B cell (primary cell): ENCODE measurements around the gene AASS. TPM values are rescaled to one million over a fixed set of nuclear protein-coding genes. Genes with fewer than 3 reads are reported as not detected.

Source experiments
- ATAC-seq: fragments of 200-7000 bp; cut with Tn5 transposase; one replicate; pipeline ENCODE4 v1.10.0; 2021; ENCODE audit warnings: low read depth, mild to moderate bottlenecking, moderate number of reproducible peaks, moderate library complexity
- CTCF ChIA-PET: fragments of 350-600 bp; sonication (Branson Sonifier 250); formaldehyde crosslinking; loops from one replicate; lab custom pipeline; 2021; ENCODE audit warnings: antibody characterized with exemption, inconsistent platforms; lab: Charles Lee
- POLR2A ChIA-PET: fragments of 350-600 bp; sonication (Branson Sonifier 250); formaldehyde crosslinking; loops from one replicate; lab custom pipeline; 2021; ENCODE audit warnings: antibody characterized with exemption; lab: Charles Lee
- DNase-seq: peaks from one replicate; pipeline ENCODE4 v3.0.0; 2013
- H2AFZ ChIP-seq: 2 replicates; pipeline ENCODE4 v1.6.1; 2012; ENCODE audit warnings: mild to moderate bottlenecking, low read depth, low read length; ENCODE audit not compliant: insufficient read depth, poor library complexity, severe bottlenecking
- H3K27ac ChIP-seq, 2 donors: 1 replicate in 1 of 2; 2 replicates in 1 of 2; pipeline ENCODE4 v1.5.1; 2012 to 2013; ENCODE audit warnings: low read length in 2 of 2, mild to moderate bottlenecking in 2 of 2, moderate library complexity in 1 of 2
- H3K27me3 ChIP-seq, 4 experiments: fragments of 200-600 bp in 1 of 4; sonication (generic) in 1 of 4; replicated peaks in 1 of 4; 1 replicate in 2 of 4; 2 replicates in 2 of 4; pipeline versions ENCODE4 v1.6.1 to v1.7.0; 2013 to 2016; ENCODE audit warnings: low read length in 3 of 4, mild to moderate bottlenecking in 2 of 4, mixed read lengths in 1 of 4, moderate library complexity in 1 of 4; ENCODE audit not compliant: insufficient read depth in 4 of 4, control insufficient read depth in 3 of 4; ENCODE audit errors: control extremely low read depth in 1 of 4
- H3K36me3 ChIP-seq, 2 experiments: replicated peaks in 1 of 2; 1 replicate in 1 of 2; 2 replicates in 1 of 2; pipeline versions ENCODE4 v1.6.1 to v1.7.1; 2013; ENCODE audit warnings: low read length in 1 of 2; ENCODE audit not compliant: insufficient read depth in 2 of 2, control insufficient read depth in 1 of 2; ENCODE audit errors: control extremely low read depth in 1 of 2, extremely low read depth in 1 of 2
- H3K4me1 ChIP-seq, 2 donors: fragments of 200-600 bp in 1 of 2; sonication (generic) in 1 of 2; 1 replicate in 1 of 2; 2 replicates in 1 of 2; pipeline versions ENCODE4 v1.5.1 to v1.6.1; 2013 to 2017; ENCODE audit warnings: low read length in 2 of 2; ENCODE audit not compliant: control insufficient read depth in 2 of 2, insufficient read depth in 2 of 2
- H3K4me2 ChIP-seq: replicated peaks from 2 replicates; pipeline ENCODE3; 2012; ENCODE audit warnings: mild to moderate bottlenecking, low read depth, low read length; ENCODE audit not compliant: poor library complexity, severe bottlenecking
- H3K4me3 ChIP-seq, 5 experiments: fragments of 200-600 bp in 1 of 5; sonication (generic) in 1 of 5; 1 replicate in 3 of 5; 2 replicates in 2 of 5; pipeline versions ENCODE4 v1.5.1 to v1.7.0; 2011 to 2016; ENCODE audit warnings: low read length in 4 of 5, mild to moderate bottlenecking in 4 of 5, low read depth in 2 of 5, control low read depth in 1 of 5, moderate library complexity in 1 of 5; ENCODE audit not compliant: insufficient read depth in 1 of 5; ENCODE audit errors: control extremely low read depth in 1 of 5, extremely low read depth in 1 of 5
- H3K79me2 ChIP-seq: fragments of 200-600 bp; sonication (generic); one replicate; pipeline ENCODE4 v1.6.0; 2016; ENCODE audit warnings: low read length; ENCODE audit not compliant: control insufficient read depth, insufficient read depth
- H3K9ac ChIP-seq: fragments of 200-600 bp; sonication (generic); 2 replicates; pipeline ENCODE4 v1.6.1; 2017; ENCODE audit warnings: mild to moderate bottlenecking, low read length, moderate library complexity
- H3K9me3 ChIP-seq, 3 donors: one replicate each; pipeline versions ENCODE4 v1.6.1 to v1.7.1; 2013; ENCODE audit warnings: low read length in 2 of 3; ENCODE audit not compliant: control insufficient read depth in 2 of 3, insufficient read depth in 1 of 3; ENCODE audit errors: control extremely low read depth in 1 of 3
- H4K20me1 ChIP-seq: 2 replicates; pipeline ENCODE4 v1.6.0; 2012; ENCODE audit warnings: mild to moderate bottlenecking, low read length; ENCODE audit not compliant: insufficient read depth, control insufficient read depth, poor library complexity, severe bottlenecking
- H3K27ac Mint-ChIP-seq: one replicate; pipeline ENCODE4 v1.8.0; 2021; ENCODE audit warnings: mixed read lengths
- H3K27me3 Mint-ChIP-seq: one replicate; pipeline ENCODE4 v1.8.0; 2021; ENCODE audit warnings: mixed read lengths
- H3K4me1 Mint-ChIP-seq: one replicate; pipeline ENCODE4 v1.8.0; 2021; ENCODE audit warnings: mixed read lengths
- H3K4me3 Mint-ChIP-seq: one replicate; pipeline ENCODE4 v1.8.0; 2021; ENCODE audit warnings: mixed read lengths
- H3K9me3 Mint-ChIP-seq: one replicate; pipeline ENCODE4 v1.8.0; 2022; ENCODE audit warnings: mixed read lengths; ENCODE audit not compliant: insufficient read depth
- CTCF ChIP-seq: fragments of 200-600 bp; IDR thresholded peaks from one replicate; pipeline ENCODE4 v1.8.0; 2022; ENCODE audit warnings: antibody characterized with exemption, mild to moderate bottlenecking
- EZH2 ChIP-seq: IDR thresholded peaks from 2 replicates; pipeline ENCODE4 v1.6.1; 2012; ENCODE audit warnings: borderline replicate concordance, low read depth, mild to moderate bottlenecking, moderate library complexity, low read length; ENCODE audit not compliant: insufficient read depth, poor library complexity, severe bottlenecking
- WGBS: methylation state at CpG from one replicate; pipeline ENCODE4 v1.1.5; 2013; ENCODE audit warnings: missing lambda C conversion rate; ENCODE audit not compliant: insufficient coverage; 5-methylcytosine and 5-hydroxymethylcytosine counted together
- intact Hi-C: fragments of 100-400 bp; cut with micrococcal nuclease; formaldehyde crosslinking; loops from one replicate; pipeline ENCODE4 v1.10.0; 2022
- polyA plus RNA-seq: library from polyadenylated mRNA; depleted of rRNA; stranded (reverse); fragments of >200 nt; gene quantifications from 2 replicates; pipeline ENCODE4 v1.2.3, GENCODE V29; 2012
- total RNA-seq, 2 donors: library from RNA; stranded (reverse); fragments of 120-200 nt in 1 of 2; gene quantifications; 1 replicate in 1 of 2; 2 replicates in 1 of 2; pipeline versions ENCODE4 v1.2.3 to v1.2.4, GENCODE V29; 2013 to 2022

The AASS gene
- total and polyA plus RNA-seq, 2 donors (not counting 1 experiment from before 2014, with no cell fraction given) = 2.1 to 10.6 TPM

GRCh38 chr7:122063146-122063545 lies 80.9 kb downstream of the AASS start:
- no peaks in the 10 kb centered on the region for H3K9me3 Mint-ChIP-seq
- Histone ChIP-seq H3K9me3 (no peaks in the 10 kb centered on the region), H3K4me2 (no peak overlapping the region), H3K4me1 (no peaks in the 10 kb centered on the region), H3K4me3 (no peak overlapping the region), H3K27ac (no peak overlapping the region), H3K9ac (no peak overlapping the region), H3K36me3 (no peaks in the 10 kb centered on the region), H3K79me2 (no peaks in the 10 kb centered on the region), H4K20me1 (no peaks in the 10 kb centered on the region), H3K27me3 (no peaks in the 10 kb centered on the region), H2AFZ (no peak overlapping the region)
- no peak overlapping the region for H3K27ac Mint-ChIP-seq
- intact Hi-C loops = no loop called here
- DNase-seq = no peak
- TF ChIP-seq CTCF (no peak), EZH2 (no peak)
- no peak for ATAC-seq
- ChIA-PET CTCF (no interaction called here), POLR2A (no interaction called here)
- no peaks in the 10 kb centered on the region for H3K4me1 Mint-ChIP-seq
- peaks cover 4% of the 10 kb centered on the region for H3K27me3 Mint-ChIP-seq
- no peak overlapping the region for H3K4me3 Mint-ChIP-seq

- ChIA-PET POLR2A (no interaction called here), CTCF (no interaction called here)
- ATAC-seq = no peak
- H2AFZ ChIP-seq = no peak overlapping the region
- no peaks in the 10 kb centered on the region for H3K79me2 ChIP-seq
- Mint-ChIP-seq H3K27ac (no peak overlapping the region), H3K4me3 (no peak overlapping the region), H3K27me3 (peaks cover 4% of the 10 kb centered on the region), H3K9me3 (no peaks in the 10 kb centered on the region), H3K4me1 (no peaks in the 10 kb centered on the region)
- H3K9ac ChIP-seq = no peak overlapping the region
- H3K4me3 ChIP-seq = no peak overlapping the region
- DNase-seq = no peak
- no peaks in the 10 kb centered on the region for H3K9me3 ChIP-seq
- TF ChIP-seq CTCF = no peak
- TF ChIP-seq EZH2 = no peak
- no CpG with 5 or more reads among the region's 4 CpGs for WGBS
- H3K4me2 ChIP-seq = no peak overlapping the region
- no peaks in the 10 kb centered on the region for H3K4me1 ChIP-seq
- intact Hi-C loops = no loop called here
- H3K27ac ChIP-seq = no peak overlapping the region
- H3K36me3 ChIP-seq = no peaks in the 10 kb centered on the region
- no peaks in the 10 kb centered on the region for H4K20me1 ChIP-seq
- no peaks in the 10 kb centered on the region for H3K27me3 ChIP-seq
Observed at GRCh38 chr7:122059542-122059941, 84.5 kb downstream of the AASS start.
